Tibial artery (tissue), 4 donors: ENCODE results near the gene LIPT2.
A peak's percentile ranks its signal among the peaks of the same experiment; 100 is the strongest.

Source experiments
- DNase-seq, 2 donors: peaks; one replicate each; pipeline ENCODE4 v3.0.0-alpha.2; 2019
- H3K27ac ChIP-seq, 2 donors: fragments of 200-600 bp; sonication (generic) in 1 of 2; 1 replicate in 1 of 2; 2 replicates in 1 of 2; pipeline ENCODE4 v1.5.1; 2018 to 2019; ENCODE audit warnings: mild to moderate bottlenecking in 1 of 2
- H3K27me3 ChIP-seq, 2 donors: fragments of 200-600 bp; sonication (generic) in 1 of 2; one replicate each; pipeline versions ENCODE4 v1.5.1 to v1.6.0; 2016 to 2019
- H3K36me3 ChIP-seq, 3 donors: fragments of 200-600 bp; sonication (generic) in 2 of 3; one replicate each; pipeline ENCODE4 v1.5.1; 2016 to 2019; ENCODE audit warnings: mild to moderate bottlenecking in 2 of 3
- H3K4me1 ChIP-seq, 4 donors: fragments of 200-600 bp; sonication (generic) in 2 of 4; 1 replicate in 3 of 4; 2 replicates in 1 of 4; pipeline ENCODE4 v1.5.1; 2016 to 2019
- H3K4me3 ChIP-seq, 2 donors: fragments of 200-600 bp; sonication (generic) in 1 of 2; 1 replicate in 1 of 2; 2 replicates in 1 of 2; pipeline ENCODE4 v1.5.1; 2018 to 2019; ENCODE audit warnings: mild to moderate bottlenecking in 2 of 2
- H3K9me3 ChIP-seq, 3 donors: fragments of 200-600 bp; sonication (generic) in 1 of 3; one replicate each; pipeline ENCODE4 v1.5.1; 2016 to 2019
- intact Hi-C: fragments of 100-400 bp; cut with DNase I; formaldehyde crosslinking; loops from one replicate; pipeline ENCODE4 v1.15.0; 2023; ENCODE audit warnings: low total_unique reads
- TF ChIP-seq, protein P1 (sequence below), 2 experiments: fragments of 200-600 bp in 1 of 2; fragments of 450-650 bp in 1 of 2; IDR thresholded peaks; one replicate each; pipeline ENCODE4 v1.5.1; 2017 to 2019; ENCODE audit warnings: antibody characterized with exemption in 2 of 2, mild to moderate bottlenecking in 1 of 2, moderate library complexity in 1 of 2

The LIPT2 gene

DNA sequence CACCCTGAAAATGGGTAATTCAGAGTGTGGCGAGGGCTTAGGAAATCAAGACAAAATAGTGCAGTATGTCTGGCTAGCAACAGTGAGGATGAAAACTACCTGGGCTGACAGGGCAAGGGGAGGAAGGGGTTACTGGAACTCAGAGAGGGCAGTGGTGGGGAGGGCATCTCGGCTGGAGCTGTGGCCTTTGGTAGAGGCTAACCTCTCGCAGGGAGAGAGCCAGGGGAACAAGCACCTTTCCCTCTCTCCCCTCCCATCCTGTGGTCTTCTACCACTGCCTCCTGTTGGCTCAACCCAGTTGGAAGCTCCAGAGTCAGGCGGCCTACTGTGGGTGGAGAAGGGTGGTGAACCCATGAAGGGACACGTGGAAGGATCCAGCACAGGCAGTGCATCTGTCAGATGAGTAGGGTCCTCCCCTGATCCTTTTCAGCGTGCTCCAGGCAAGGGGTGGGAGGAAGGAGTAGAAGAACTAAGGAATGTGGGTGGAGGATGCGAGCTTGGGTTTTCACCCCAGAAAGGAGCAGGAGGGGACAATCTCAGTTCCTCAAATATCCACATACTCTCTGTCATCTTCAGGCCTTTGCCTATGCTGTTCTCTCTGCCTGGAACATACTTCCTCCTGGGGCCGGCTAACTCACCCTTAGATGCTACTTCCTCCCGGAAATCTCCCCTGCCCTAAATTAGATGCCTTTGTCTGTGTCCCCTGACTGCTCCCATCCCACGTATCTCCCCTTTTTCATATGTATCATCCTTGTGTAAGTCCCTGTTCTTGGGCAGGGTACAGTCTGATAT, 19.9 kb downstream of the LIPT2 start:
- intact Hi-C loops: no loop called here
- Histone ChIP-seq H3K36me3 (no peaks in the 10 kb centered on the region), H3K4me1 (no peaks in the 10 kb centered on the region), H3K27me3 (no peaks in the 10 kb centered on the region), H3K4me3 (no peak overlapping the region), H3K9me3 (no peaks in the 10 kb centered on the region), H3K27ac (no peak overlapping the region)
- TF ChIP-seq, protein P1, sequence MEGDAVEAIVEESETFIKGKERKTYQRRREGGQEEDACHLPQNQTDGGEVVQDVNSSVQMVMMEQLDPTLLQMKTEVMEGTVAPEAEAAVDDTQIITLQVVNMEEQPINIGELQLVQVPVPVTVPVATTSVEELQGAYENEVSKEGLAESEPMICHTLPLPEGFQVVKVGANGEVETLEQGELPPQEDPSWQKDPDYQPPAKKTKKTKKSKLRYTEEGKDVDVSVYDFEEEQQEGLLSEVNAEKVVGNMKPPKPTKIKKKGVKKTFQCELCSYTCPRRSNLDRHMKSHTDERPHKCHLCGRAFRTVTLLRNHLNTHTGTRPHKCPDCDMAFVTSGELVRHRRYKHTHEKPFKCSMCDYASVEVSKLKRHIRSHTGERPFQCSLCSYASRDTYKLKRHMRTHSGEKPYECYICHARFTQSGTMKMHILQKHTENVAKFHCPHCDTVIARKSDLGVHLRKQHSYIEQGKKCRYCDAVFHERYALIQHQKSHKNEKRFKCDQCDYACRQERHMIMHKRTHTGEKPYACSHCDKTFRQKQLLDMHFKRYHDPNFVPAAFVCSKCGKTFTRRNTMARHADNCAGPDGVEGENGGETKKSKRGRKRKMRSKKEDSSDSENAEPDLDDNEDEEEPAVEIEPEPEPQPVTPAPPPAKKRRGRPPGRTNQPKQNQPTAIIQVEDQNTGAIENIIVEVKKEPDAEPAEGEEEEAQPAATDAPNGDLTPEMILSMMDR (IDR thresholded peaks at IDR 0.05): no peak
- DNase-seq: peak in 1 of 2 donors; percentile 28

DNA sequence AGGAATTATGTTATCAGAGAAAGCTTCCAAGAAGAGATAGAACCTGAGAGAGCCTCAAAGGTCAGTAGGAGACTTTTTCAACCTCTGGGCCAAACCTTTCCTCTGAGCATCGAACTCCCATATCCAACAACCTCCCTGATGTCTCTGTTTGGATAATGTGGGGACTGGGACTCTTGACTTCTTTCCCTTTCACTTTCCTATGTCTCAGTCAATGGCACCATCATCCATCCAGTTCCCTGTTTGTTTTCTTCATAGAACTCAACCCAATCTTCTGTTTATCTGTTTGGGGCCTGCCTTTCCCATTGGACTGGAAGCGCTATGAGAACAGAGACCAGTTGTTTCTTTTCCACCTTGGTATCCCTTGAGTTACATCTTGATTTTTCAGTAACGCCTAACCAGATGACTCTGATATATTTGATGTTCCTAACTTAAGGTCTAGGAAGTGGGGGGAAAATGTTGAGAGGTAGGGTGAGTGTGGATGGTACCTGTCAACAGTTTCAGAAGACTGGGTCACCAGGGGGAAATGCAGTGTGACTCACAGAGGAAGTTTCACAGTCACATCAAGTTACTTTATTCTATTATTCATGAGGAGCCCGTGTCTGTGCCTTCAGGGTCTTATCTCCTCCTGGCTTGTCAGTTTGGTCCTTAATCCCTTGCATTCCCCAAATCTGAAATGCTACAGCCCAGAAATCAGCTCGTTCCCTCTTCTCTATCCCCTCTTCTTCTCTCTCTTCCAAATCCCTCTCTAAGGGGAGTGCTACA, 21.7 kb downstream of the LIPT2 start:
- Histone ChIP-seq H3K4me1 (peaks cover 0 to 10% (median 5%) of the 10 kb centered on the region in 4 donors), H3K36me3 (no peaks in the 10 kb centered on the region), H3K27me3 (no peaks in the 10 kb centered on the region), H3K4me3 (no peak overlapping the region), H3K27ac (no peak overlapping the region), H3K9me3 (no peaks in the 10 kb centered on the region)
- intact Hi-C loops: no loop called here
- TF ChIP-seq, protein P1 (IDR thresholded peaks at IDR 0.05): no peak
- DNase-seq: no peak

DNA sequence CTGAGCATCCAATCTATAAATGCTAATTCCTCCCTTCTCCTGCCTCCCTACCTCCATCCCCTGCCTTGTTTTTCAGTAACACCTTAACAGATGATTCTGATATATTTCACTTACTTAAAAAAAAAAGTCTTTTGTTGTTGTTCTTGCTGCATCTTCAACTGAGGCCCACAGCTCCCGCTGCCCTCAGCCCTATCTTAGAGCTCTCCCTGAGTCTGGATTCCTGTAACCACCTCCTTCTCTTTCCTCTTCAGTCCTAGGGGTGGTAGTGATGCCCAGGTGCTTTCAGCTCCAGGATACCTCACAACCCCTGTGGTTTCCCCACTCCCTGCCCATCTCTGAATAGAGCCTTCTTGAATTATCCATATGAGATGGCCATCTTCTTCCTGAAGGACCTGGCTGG, 22.5 kb downstream of the LIPT2 start:
- Histone ChIP-seq H3K27me3 (no peaks in the 10 kb centered on the region), H3K4me1 (peaks cover 0 to 16% (median 6%) of the 10 kb centered on the region in 4 donors), H3K9me3 (no peaks in the 10 kb centered on the region), H3K36me3 (no peaks in the 10 kb centered on the region), H3K27ac (no peak overlapping the region), H3K4me3 (no peak overlapping the region)
- intact Hi-C loops: no loop called here
- TF ChIP-seq, protein P1 (IDR thresholded peaks at IDR 0.05): no peak
- no peak for DNase-seq

DNA sequence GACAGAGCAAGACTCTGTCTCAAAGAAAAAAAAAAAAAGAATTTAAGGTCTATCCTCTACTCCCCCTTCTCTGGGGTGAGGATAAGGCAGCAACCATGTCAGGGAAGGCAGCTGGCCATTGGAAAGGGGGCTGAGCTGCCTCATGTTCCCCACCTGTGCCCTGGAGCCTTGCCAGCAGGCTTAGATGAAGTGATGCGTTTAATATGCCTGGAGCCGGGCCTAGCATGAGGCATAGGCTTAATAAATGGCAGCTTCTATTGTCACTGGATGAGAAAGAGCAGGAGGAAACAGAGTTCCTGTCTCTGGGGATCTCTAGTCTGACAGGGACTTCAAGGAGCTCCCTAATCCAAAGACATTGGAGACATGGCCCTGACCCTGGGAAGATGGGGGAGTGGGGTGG, 23.0 kb downstream of the LIPT2 start:
- intact Hi-C loops: no loop called here
- H3K36me3 ChIP-seq: no peaks in the 10 kb centered on the region
- no peaks in the 10 kb centered on the region for H3K27me3 ChIP-seq
- H3K4me1 ChIP-seq: peaks cover 0 to 16% (median 6%) of the 10 kb centered on the region in 4 donors
- no peaks in the 10 kb centered on the region for H3K9me3 ChIP-seq
- TF ChIP-seq, protein P1 (IDR thresholded peaks at IDR 0.05): no peak
- H3K4me3 ChIP-seq: no peak overlapping the region
- H3K27ac ChIP-seq: no peak overlapping the region
- DNase-seq: no peak

DNA sequence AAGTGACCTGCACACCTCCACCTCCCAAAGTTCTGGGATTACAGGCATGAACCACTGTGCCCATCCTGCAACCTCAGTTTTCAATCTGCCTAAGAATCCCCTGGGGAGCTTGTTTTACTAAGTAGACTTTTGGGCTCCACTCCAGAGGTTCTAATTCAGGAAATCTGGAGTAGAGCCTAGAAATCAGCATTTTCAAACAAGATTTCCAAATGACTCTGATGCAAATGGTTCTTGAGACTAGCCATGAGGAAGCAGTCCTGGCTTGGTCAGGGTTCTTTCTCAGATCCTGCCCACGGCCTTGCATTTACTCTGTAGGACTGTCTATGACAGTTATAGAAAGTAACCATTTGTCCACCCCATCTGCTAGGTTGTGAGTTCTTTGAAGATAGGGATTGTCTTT, 24.6 kb downstream of the LIPT2 start:
- no peak for DNase-seq
- Histone ChIP-seq H3K27ac (no peak overlapping the region), H3K27me3 (no peaks in the 10 kb centered on the region), H3K4me1 (peaks cover 0 to 16% (median 6%) of the 10 kb centered on the region in 4 donors), H3K9me3 (no peaks in the 10 kb centered on the region), H3K4me3 (no peak overlapping the region), H3K36me3 (no peaks in the 10 kb centered on the region)
- TF ChIP-seq, protein P1 (IDR thresholded peaks at IDR 0.05): no peak
- intact Hi-C loops: no loop called here
